ENCODE results near the gene CFAP65. TPM values are rescaled to one million over a fixed set of nuclear protein-coding genes. Genes with fewer than 3 reads are reported as not detected.

CFAP65 gene
- total and polyA plus RNA-seq, 9 of the 15 experiments (the other 6 are each of a cell fraction or from before 2014, with no cell fraction given), result not detected

DNA sequence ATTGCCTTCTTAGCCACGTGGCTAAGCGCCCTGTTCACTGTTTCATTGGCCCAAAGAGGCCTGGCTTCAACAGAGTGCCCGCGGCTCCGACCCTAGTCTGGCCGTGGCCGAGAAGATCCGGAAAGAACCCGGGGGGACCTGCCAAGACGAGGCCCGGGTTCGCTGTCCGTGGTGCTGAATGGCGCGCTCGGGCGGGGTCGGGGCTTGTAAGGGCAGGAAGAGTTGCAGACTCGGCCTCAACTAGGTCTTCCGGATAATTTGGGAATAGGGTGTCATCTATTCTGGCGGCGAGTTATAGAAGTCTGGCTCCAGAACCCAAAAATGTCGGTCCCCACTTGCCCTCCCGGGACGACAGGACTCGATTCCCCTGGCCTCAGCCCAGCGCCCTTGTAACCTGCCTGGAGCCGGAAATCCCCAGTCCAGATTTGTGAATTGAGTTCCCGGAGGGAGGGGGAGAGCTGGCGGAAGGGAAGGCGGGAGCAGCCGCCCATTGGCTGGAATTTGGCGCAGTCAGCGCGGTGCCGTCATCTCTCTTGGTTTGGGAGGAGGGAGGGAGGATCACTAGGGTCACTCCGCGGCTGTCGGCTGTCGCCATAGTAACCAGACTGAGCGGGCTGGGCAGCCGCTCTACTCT is 78.3 kb downstream of the CFAP65 start (continued):
- TF ChIP-seq, protein P1, sequence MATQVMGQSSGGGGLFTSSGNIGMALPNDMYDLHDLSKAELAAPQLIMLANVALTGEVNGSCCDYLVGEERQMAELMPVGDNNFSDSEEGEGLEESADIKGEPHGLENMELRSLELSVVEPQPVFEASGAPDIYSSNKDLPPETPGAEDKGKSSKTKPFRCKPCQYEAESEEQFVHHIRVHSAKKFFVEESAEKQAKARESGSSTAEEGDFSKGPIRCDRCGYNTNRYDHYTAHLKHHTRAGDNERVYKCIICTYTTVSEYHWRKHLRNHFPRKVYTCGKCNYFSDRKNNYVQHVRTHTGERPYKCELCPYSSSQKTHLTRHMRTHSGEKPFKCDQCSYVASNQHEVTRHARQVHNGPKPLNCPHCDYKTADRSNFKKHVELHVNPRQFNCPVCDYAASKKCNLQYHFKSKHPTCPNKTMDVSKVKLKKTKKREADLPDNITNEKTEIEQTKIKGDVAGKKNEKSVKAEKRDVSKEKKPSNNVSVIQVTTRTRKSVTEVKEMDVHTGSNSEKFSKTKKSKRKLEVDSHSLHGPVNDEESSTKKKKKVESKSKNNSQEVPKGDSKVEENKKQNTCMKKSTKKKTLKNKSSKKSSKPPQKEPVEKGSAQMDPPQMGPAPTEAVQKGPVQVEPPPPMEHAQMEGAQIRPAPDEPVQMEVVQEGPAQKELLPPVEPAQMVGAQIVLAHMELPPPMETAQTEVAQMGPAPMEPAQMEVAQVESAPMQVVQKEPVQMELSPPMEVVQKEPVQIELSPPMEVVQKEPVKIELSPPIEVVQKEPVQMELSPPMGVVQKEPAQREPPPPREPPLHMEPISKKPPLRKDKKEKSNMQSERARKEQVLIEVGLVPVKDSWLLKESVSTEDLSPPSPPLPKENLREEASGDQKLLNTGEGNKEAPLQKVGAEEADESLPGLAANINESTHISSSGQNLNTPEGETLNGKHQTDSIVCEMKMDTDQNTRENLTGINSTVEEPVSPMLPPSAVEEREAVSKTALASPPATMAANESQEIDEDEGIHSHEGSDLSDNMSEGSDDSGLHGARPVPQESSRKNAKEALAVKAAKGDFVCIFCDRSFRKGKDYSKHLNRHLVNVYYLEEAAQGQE (IDR thresholded peaks at IDR 0.05; ENCODE audit: borderline replicate concordance), result peak; percentile 99
- TF ChIP-seq, protein P1 (CRISPR knock-in tag; IDR thresholded peaks at IDR 0.05; ENCODE audit: low read depth), result peak; percentile 99
- no peak for TF ChIP-seq GATAD2B (IDR thresholded peaks at IDR 0.05; ENCODE audit: borderline replicate concordance)
- no peak for TF ChIP-seq PRPF4 (IDR thresholded peaks at IDR 0.05; ENCODE audit: insufficient read depth, low read depth, low read length, poor library complexity, severe bottlenecking)
- no peak for TF ChIP-seq TSC22D4 (tag; IDR thresholded peaks at IDR 0.05)
- TF ChIP-seq ZNF324 (CRISPR knock-in tag; IDR thresholded peaks at IDR 0.05), result no peak
- no peak for TF ChIP-seq ZBTB8A (IDR thresholded peaks at IDR 0.05; ENCODE audit: partially characterized antibody)
- peak; percentile 88 for TF ChIP-seq PRMT5 (CRISPR knock-in tag; IDR thresholded peaks at IDR 0.05)
- 0 out of 2 replicates have a peak, but pooled peaks have one; percentile 61 for TF ChIP-seq ZNF232 (CRISPR knock-in tag; IDR thresholded peaks at IDR 0.05)
- peak; percentile 23; the same call in 1 of the 2 replicates for TF ChIP-seq ZNF263 (CRISPR knock-in tag; IDR thresholded peaks at IDR 0.05; ENCODE audit: borderline replicate concordance)
- TF ChIP-seq GABPB1 (CRISPR knock-in tag; IDR thresholded peaks at IDR 0.05), result peak; percentile 14; the same call in 1 of the 2 replicates
- TF ChIP-seq SUPT5H (IDR thresholded peaks at IDR 0.05), result no peak
- TF ChIP-seq, protein P2, sequence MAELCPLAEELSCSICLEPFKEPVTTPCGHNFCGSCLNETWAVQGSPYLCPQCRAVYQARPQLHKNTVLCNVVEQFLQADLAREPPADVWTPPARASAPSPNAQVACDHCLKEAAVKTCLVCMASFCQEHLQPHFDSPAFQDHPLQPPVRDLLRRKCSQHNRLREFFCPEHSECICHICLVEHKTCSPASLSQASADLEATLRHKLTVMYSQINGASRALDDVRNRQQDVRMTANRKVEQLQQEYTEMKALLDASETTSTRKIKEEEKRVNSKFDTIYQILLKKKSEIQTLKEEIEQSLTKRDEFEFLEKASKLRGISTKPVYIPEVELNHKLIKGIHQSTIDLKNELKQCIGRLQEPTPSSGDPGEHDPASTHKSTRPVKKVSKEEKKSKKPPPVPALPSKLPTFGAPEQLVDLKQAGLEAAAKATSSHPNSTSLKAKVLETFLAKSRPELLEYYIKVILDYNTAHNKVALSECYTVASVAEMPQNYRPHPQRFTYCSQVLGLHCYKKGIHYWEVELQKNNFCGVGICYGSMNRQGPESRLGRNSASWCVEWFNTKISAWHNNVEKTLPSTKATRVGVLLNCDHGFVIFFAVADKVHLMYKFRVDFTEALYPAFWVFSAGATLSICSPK (IDR thresholded peaks at IDR 0.05; ENCODE audit: borderline replicate concordance), result no peak
- TF ChIP-seq ZBTB34 (CRISPR knock-in tag; IDR thresholded peaks at IDR 0.05), result no peak
- 0 out of 2 replicates have a peak, but pooled peaks have one; percentile 37 for TF ChIP-seq HDAC2 (IDR thresholded peaks at IDR 0.05)
- no peak for TF ChIP-seq POLR2H (tag; IDR thresholded peaks at IDR 0.05; ENCODE audit: low read depth)
- TF ChIP-seq YY1 (IDR thresholded peaks at IDR 0.05; ENCODE audit: borderline replicate concordance in 1 of 3, control insufficient read depth in 1 of 3, extremely low read depth in 1 of 3, insufficient read depth in 3 of 3, insufficient read length in 1 of 3, insufficient replicate concordance in 2 of 3, low read depth in 1 of 3, low read length in 2 of 3), result peak in 1 of 3 experiments; percentile 18

All from K562 (cell line).